Activated effector memory CD4-positive, alpha-beta T cell treated with Interleukin-2 at 50 U/mL for 16 hours (primary cell): Measurements from ENCODE around the gene CDC42EP1.

Experiments used
- DNase-seq: peaks from one replicate; pipeline ENCODE4 v3.0.0-alpha.2; 2020

Gene CDC42EP1

GRCh38 chr22:37616201-37617083, 56.2 kb downstream of the CDC42EP1 start:
- no peak for DNase-seq

- DNase-seq: no peak
Measured at GRCh38 chr22:37617431-37617830, 57.2 kb downstream of the CDC42EP1 start.

DNA sequence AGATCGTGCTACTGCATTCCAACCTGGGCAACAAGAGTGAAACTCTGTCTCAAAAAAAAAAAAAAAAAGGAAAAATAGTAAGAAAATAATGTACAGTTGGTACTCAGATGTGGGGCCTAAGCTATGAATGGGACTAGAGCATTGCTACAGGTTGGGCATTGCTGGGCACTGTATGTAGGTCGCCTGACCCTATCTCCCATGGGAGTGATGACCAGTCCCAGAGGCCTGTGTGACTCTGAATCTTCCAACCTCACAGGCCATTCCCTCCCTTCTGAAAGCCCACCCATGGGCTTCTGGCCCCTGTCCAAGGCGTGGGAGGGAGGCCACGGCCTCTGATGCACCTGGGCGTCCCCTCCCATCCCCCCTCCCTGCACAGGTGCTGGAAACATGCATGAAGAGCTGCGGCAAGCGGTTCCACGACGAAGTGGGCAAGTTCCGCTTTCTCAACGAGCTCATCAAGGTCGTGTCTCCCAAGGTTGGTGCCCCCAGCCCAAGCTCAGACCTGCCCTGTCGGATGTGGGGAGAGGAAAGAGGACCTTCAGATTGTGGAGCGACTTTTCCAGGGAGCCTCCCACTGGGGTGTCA, 57.9 kb downstream of the CDC42EP1 start:
- DNase-seq: no peak

- no peak for DNase-seq
Measured at GRCh38 chr22:37618674-37619073, 58.4 kb downstream of the CDC42EP1 start.
